GM23338 (cell line): ENCODE data around the gene SEMA4F. TPM values are rescaled to one million over a fixed set of nuclear protein-coding genes. Genes with fewer than 3 reads are reported as not detected.

ENCODE experiments used
- ATAC-seq: fragments of 200-7000 bp; cut with Tn5 transposase; 3 replicates; pipeline ENCODE4 v1.9.1; 2020
- DNase-seq: peaks from one replicate; pipeline ENCODE4 v3.0.0-alpha.2; 2015; ENCODE audit warnings: low spot score
- H2AFZ ChIP-seq: fragments of 200-600 bp; sonication (generic); 2 replicates; pipeline ENCODE4 v1.8.0; 2016; ENCODE audit warnings: antibody characterized with exemption, mild to moderate bottlenecking, moderate library complexity
- H3F3A ChIP-seq: fragments of 200-600 bp; sonication (generic); replicated peaks from 2 replicates; pipeline ENCODE4 v1.8.0; 2017; ENCODE audit warnings: antibody characterized with exemption, mixed run types, low read depth
- H3K27ac ChIP-seq: fragments of 200-600 bp; sonication (generic); 2 replicates; pipeline ENCODE4 v1.6.1; 2016; ENCODE audit warnings: low read depth
- H3K27me3 ChIP-seq: fragments of 200-600 bp; sonication (generic); 2 replicates; pipeline ENCODE4 v1.8.0; 2016; ENCODE audit warnings: mild to moderate bottlenecking, mixed run types, moderate library complexity; ENCODE audit not compliant: insufficient read depth
- H3K36me3 ChIP-seq: fragments of 200-600 bp; sonication (generic); 2 replicates; pipeline ENCODE4 v1.8.0; 2016; ENCODE audit warnings: mild to moderate bottlenecking; ENCODE audit not compliant: insufficient read depth
- H3K4me1 ChIP-seq: fragments of 200-600 bp; sonication (generic); 2 replicates; pipeline ENCODE4 v1.8.0; 2016; ENCODE audit warnings: mild to moderate bottlenecking, moderate library complexity; ENCODE audit not compliant: insufficient read depth
- H3K4me2 ChIP-seq: fragments of 200-600 bp; sonication (generic); 2 replicates; pipeline ENCODE4 v1.7.1; 2017; ENCODE audit warnings: mixed run types
- H3K4me3 ChIP-seq: fragments of 200-600 bp; sonication (generic); 2 replicates; pipeline ENCODE4 v1.6.1; 2016; ENCODE audit warnings: mixed run types
- H3K79me2 ChIP-seq: fragments of 200-600 bp; sonication (generic); replicated peaks from 2 replicates; pipeline ENCODE4 v1.8.0; 2017; ENCODE audit warnings: mild to moderate bottlenecking; ENCODE audit not compliant: insufficient read depth
- H3K9me2 ChIP-seq: fragments of 200-600 bp; sonication (generic); 2 replicates; pipeline ENCODE4 v1.8.0; 2017; ENCODE audit not compliant: insufficient read depth
- H4K20me1 ChIP-seq: fragments of 200-600 bp; sonication (generic); replicated peaks from 2 replicates; pipeline ENCODE4 v1.8.0; 2017; ENCODE audit warnings: mild to moderate bottlenecking; ENCODE audit not compliant: insufficient read depth
- H3K27ac Mint-ChIP-seq: 2 replicates; pipeline ENCODE4 v1.8.0; 2020; ENCODE audit warnings: inconsistent platforms, mild to moderate bottlenecking, moderate library complexity, mixed read lengths
- H3K27me3 Mint-ChIP-seq: 3 replicates; pipeline ENCODE4 v1.8.0; 2022; ENCODE audit warnings: low read depth, mild to moderate bottlenecking, moderate library complexity, mixed read lengths, inconsistent platforms; ENCODE audit not compliant: insufficient read depth, poor library complexity
- H3K36me3 Mint-ChIP-seq: 3 replicates; pipeline ENCODE4 v1.8.0; 2021; ENCODE audit warnings: low read depth, mild to moderate bottlenecking, inconsistent platforms, moderate library complexity, mixed read lengths
- H3K4me1 Mint-ChIP-seq: 3 replicates; pipeline ENCODE4 v1.8.0; 2020; ENCODE audit warnings: mild to moderate bottlenecking, inconsistent platforms, mixed read lengths
- H3K4me3 Mint-ChIP-seq: 3 replicates; pipeline ENCODE4 v1.8.0; 2021; ENCODE audit warnings: moderate library complexity, mild to moderate bottlenecking, inconsistent platforms, mixed read lengths
- H3K9me3 Mint-ChIP-seq: 3 replicates; pipeline ENCODE4 v1.8.0; 2020; ENCODE audit warnings: moderate library complexity, mild to moderate bottlenecking, inconsistent platforms, mixed read lengths
- CREB1 ChIP-seq: fragments of 250-450 bp; sonication (Bioruptor Pico); IDR thresholded peaks from 2 replicates; pipeline ENCODE4 v1.5.0; 2020; ENCODE audit warnings: low read depth, mild to moderate bottlenecking, moderate library complexity
- CTCF ChIP-seq, 2 experiments: fragments of 200-600 bp in 1 of 2; sonication (generic) in 1 of 2; conservative IDR thresholded peaks; 2 replicates each; pipeline versions ENCODE4 v1.5.1 to v1.6.1; 2016 to 2017; ENCODE audit warnings: antibody characterized with exemption in 2 of 2, low read depth in 2 of 2, mild to moderate bottlenecking in 2 of 2, moderate library complexity in 1 of 2
- EZH2 ChIP-seq: fragments of 200-600 bp; sonication (generic); IDR thresholded peaks from one replicate; pipeline ENCODE4 v1.8.0; 2017; ENCODE audit warnings: antibody characterized with exemption, mild to moderate bottlenecking, low read depth; ENCODE audit not compliant: unreplicated experiment
- EZH2phosphoT487 ChIP-seq: fragments of 200-600 bp; sonication (generic); IDR thresholded peaks from one replicate; pipeline ENCODE4 v1.8.1; 2018; ENCODE audit warnings: antibody characterized with exemption; ENCODE audit not compliant: unreplicated experiment
- JUNB ChIP-seq: IDR thresholded peaks from one replicate; pipeline ENCODE4 v1.6.1; 2016; ENCODE audit warnings: antibody characterized with exemption; ENCODE audit not compliant: unreplicated experiment
- POLR2AphosphoS5 ChIP-seq: IDR thresholded peaks from 2 replicates; pipeline ENCODE4 v1.6.1; 2016; ENCODE audit warnings: antibody characterized with exemption, low read depth
- STAT1 ChIP-seq: IDR thresholded peaks from one replicate; pipeline ENCODE4 v1.6.1; 2016; ENCODE audit warnings: antibody characterized with exemption; ENCODE audit not compliant: unreplicated experiment
- ZNF114 ChIP-seq: fragments of 250-450 bp; sonication (Bioruptor Pico); IDR thresholded peaks from 2 replicates; pipeline ENCODE4 v1.5.0; 2020; ENCODE audit warnings: mild to moderate bottlenecking, moderate library complexity
- ZNF462 ChIP-seq: fragments of 250-450 bp; sonication (Bioruptor Pico); IDR thresholded peaks from 2 replicates; pipeline ENCODE4 v1.5.0; 2020; ENCODE audit warnings: mild to moderate bottlenecking, moderate library complexity
- polyA plus RNA-seq: library from polyadenylated mRNA; unstranded; fragments of >200 nt; fragmentation: Nextera tagmentation; extraction: Ambion mirVana; gene quantifications from 2 replicates; pipeline ENCODE4 v1.2.1, GENCODE V29; 2016
- total RNA-seq: library from RNA; depleted of rRNA; stranded (reverse); fragments of >200 nt; shearing (Covaris generic); gene quantifications from 2 replicates; pipeline ENCODE4 v1.2.3, GENCODE V29; 2014
- TF ChIP-seq, protein P1 (sequence below): IDR thresholded peaks from one replicate; pipeline ENCODE4 v1.6.1; 2018; ENCODE audit warnings: antibody characterized with exemption; ENCODE audit not compliant: unreplicated experiment
- TF ChIP-seq, protein P2 (sequence below): IDR thresholded peaks from 2 replicates; pipeline ENCODE4 v1.6.1; 2016; ENCODE audit warnings: antibody characterized with exemption

Gene SEMA4F
- total and polyA plus RNA-seq, 2 experiments from 2014 or later = 2.2 to 3.2 TPM

DNA sequence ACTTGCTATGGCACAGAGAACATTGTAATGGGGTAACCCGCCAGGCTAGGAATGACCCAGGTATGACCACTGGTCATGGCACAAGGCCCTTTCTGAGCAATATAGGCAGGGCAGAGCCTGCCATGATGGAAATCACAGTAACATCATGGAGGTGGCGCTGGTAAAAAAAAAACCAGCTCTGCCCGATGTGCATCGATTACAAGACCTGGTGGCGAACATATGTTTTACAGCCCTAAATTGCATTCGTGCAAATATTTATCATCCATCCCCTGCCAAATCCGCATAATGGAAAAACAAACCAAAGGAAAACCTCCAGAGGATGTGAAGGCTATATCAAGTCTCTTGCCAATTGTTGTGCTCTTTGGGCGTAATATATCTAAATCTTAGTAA, 60.6 kb downstream of the SEMA4F start:
- Histone ChIP-seq H4K20me1 (no peaks in the 10 kb centered on the region), H3F3A (no peaks in the 10 kb centered on the region), H3K27ac (no peak overlapping the region), H3K4me1 (peaks cover 4% of the 10 kb centered on the region), H3K27me3 (peaks cover 28% of the 10 kb centered on the region), H2AFZ (no peak overlapping the region), H3K4me2 (no peak overlapping the region), H3K36me3 (no peaks in the 10 kb centered on the region), H3K79me2 (no peaks in the 10 kb centered on the region), H3K9me2 (no peaks in the 10 kb centered on the region), H3K4me3 (peak overlapping the region; percentile 61; the same call in 1 of the 2 replicates)
- Mint-ChIP-seq H3K27ac (no peak overlapping the region), H3K9me3 (no peaks in the 10 kb centered on the region), H3K4me3 (peak overlapping the region; percentile 82), H3K27me3 (peaks cover 15% of the 10 kb centered on the region), H3K4me1 (no peaks in the 10 kb centered on the region; the same call in 2 of the 3 replicates), H3K36me3 (no peaks in the 10 kb centered on the region)
- no peak for TF ChIP-seq ZNF114 (CRISPR knock-in tag)
- TF ChIP-seq CREB1 (CRISPR knock-in tag) = no peak
- no peak for TF ChIP-seq EZH2
- TF ChIP-seq, protein P1, sequence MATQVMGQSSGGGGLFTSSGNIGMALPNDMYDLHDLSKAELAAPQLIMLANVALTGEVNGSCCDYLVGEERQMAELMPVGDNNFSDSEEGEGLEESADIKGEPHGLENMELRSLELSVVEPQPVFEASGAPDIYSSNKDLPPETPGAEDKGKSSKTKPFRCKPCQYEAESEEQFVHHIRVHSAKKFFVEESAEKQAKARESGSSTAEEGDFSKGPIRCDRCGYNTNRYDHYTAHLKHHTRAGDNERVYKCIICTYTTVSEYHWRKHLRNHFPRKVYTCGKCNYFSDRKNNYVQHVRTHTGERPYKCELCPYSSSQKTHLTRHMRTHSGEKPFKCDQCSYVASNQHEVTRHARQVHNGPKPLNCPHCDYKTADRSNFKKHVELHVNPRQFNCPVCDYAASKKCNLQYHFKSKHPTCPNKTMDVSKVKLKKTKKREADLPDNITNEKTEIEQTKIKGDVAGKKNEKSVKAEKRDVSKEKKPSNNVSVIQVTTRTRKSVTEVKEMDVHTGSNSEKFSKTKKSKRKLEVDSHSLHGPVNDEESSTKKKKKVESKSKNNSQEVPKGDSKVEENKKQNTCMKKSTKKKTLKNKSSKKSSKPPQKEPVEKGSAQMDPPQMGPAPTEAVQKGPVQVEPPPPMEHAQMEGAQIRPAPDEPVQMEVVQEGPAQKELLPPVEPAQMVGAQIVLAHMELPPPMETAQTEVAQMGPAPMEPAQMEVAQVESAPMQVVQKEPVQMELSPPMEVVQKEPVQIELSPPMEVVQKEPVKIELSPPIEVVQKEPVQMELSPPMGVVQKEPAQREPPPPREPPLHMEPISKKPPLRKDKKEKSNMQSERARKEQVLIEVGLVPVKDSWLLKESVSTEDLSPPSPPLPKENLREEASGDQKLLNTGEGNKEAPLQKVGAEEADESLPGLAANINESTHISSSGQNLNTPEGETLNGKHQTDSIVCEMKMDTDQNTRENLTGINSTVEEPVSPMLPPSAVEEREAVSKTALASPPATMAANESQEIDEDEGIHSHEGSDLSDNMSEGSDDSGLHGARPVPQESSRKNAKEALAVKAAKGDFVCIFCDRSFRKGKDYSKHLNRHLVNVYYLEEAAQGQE = no peak
- TF ChIP-seq CTCF (conservative IDR thresholded peaks at IDR 0.05; ENCODE audit: low read depth in 2 of 2) = no peak
- no peak for TF ChIP-seq STAT1
- no peak for TF ChIP-seq ZNF462
- TF ChIP-seq EZH2phosphoT487 = no peak
- no peak for TF ChIP-seq POLR2AphosphoS5
- TF ChIP-seq, protein P2, sequence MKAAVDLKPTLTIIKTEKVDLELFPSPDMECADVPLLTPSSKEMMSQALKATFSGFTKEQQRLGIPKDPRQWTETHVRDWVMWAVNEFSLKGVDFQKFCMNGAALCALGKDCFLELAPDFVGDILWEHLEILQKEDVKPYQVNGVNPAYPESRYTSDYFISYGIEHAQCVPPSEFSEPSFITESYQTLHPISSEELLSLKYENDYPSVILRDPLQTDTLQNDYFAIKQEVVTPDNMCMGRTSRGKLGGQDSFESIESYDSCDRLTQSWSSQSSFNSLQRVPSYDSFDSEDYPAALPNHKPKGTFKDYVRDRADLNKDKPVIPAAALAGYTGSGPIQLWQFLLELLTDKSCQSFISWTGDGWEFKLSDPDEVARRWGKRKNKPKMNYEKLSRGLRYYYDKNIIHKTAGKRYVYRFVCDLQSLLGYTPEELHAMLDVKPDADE = no peak
- TF ChIP-seq JUNB = no peak
- DNase-seq (peak; percentile 34), ATAC-seq (peak; percentile 6; the same call in 1 of the 3 replicates)
